ENCODE data around the gene PGA4.
"Not testable (repeated sequence)": the region's sequence is repeated elsewhere in the genome, so short reads cannot be mapped to it uniquely, and the experiment has no call there.

DNA sequence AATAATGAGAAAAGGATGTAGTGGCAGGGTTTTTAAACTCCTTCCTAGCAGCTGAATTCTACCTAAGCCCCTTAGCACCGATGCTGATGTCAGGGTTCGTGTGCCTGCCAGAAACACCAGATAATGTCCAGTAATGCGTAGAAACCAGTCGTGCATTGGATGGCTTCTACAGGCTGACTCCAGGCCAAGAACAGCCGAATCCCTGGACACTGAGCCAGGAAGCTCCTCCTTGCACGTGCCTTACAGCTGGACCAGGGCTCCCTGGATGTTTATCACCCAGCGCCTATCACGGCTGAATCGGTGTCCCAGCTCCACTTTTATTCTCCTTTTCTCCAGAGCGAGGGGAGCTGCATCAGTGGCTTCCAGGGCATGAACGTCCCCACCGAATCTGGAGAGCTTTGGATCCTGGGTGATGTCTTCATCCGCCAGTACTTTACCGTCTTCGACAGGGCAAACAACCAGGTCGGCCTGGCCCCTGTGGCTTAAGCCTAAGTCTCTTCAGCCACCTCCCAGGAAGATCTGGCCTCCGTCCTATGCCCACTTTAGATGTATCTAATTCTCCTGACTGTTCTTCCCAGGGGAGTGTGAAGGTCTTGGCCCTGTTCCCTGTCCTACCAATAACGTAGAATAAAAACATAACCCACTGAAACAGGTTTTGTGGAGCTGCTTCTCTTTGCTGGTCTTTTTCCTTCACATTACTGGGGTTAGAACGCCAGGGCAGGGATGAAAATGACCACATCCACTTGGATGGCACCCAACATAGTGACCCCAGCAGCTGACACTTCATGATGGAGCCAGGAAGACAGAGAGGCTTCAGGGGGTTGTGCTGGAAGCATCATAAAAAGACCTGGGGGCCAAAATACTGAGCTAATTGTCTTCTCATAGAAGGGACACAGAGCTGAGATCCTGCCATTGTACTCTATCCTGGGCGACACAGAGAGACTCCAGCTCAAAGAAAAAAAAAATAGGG, 28.9 kb downstream of the PGA4 start:
- not testable (repeated sequence) for TF ChIP-seq POLR2A (IDR thresholded peaks at IDR 0.05; ENCODE audit: low read length); GATA1 (IDR thresholded peaks at IDR 0.05; ENCODE audit: low read depth, low read length)

Measured in erythroblast (primary cell).